Karpas-422 (cell line): Measurements from ENCODE around the gene ANP32B. TPM values are rescaled to one million over a fixed set of nuclear protein-coding genes. Genes with fewer than 3 reads are reported as not detected.
"Not testable (repeated sequence)": the region's sequence is repeated elsewhere in the genome, so short reads cannot be mapped to it uniquely, and the experiment has no call there.

Experiments used
- DNase-seq: peaks from one replicate; pipeline ENCODE4 v3.0.0-alpha.2; 2015
- H2AFZ ChIP-seq: fragments of 200-600 bp; sonication (generic); 2 replicates; pipeline ENCODE4 v1.6.1; 2014; ENCODE audit warnings: antibody characterized with exemption, low read length, mixed read lengths
- H3K27ac ChIP-seq: fragments of 200-600 bp; sonication (generic); 2 replicates; pipeline ENCODE4 v1.5.1; 2014; ENCODE audit warnings: mild to moderate bottlenecking, low read length, moderate library complexity
- H3K27me3 ChIP-seq: fragments of 200-600 bp; sonication (generic); 2 replicates; pipeline ENCODE4 v1.6.1; 2014; ENCODE audit warnings: low read length, mixed read lengths
- H3K36me3 ChIP-seq: fragments of 200-600 bp; sonication (generic); 2 replicates; pipeline ENCODE4 v1.6.1; 2014; ENCODE audit warnings: low read length, mixed read lengths; ENCODE audit not compliant: insufficient read depth
- H3K4me1 ChIP-seq: fragments of 200-600 bp; sonication (generic); 2 replicates; pipeline ENCODE4 v1.6.1; 2014; ENCODE audit warnings: mild to moderate bottlenecking, low read length, mixed read lengths
- H3K4me2 ChIP-seq: fragments of 200-600 bp; sonication (generic); 2 replicates; pipeline ENCODE4 v1.6.1; 2014; ENCODE audit warnings: low read length, low read depth, mild to moderate bottlenecking; ENCODE audit not compliant: poor library complexity, severe bottlenecking
- H3K4me3 ChIP-seq: fragments of 200-600 bp; sonication (generic); 2 replicates; pipeline ENCODE4 v1.5.1; 2014; ENCODE audit warnings: mild to moderate bottlenecking, antibody characterized with exemption, low read length, mixed read lengths
- H3K79me2 ChIP-seq: fragments of 200-600 bp; sonication (generic); 2 replicates; pipeline ENCODE4 v1.6.1; 2014; ENCODE audit warnings: mild to moderate bottlenecking, low read length, mixed read lengths
- H3K9ac ChIP-seq: fragments of 200-600 bp; sonication (generic); 2 replicates; pipeline ENCODE4 v1.6.0; 2014; ENCODE audit warnings: low read length
- H3K9me2 ChIP-seq: fragments of 200-600 bp; sonication (generic), shearing (Covaris generic); replicated peaks from 2 replicates; pipeline ENCODE4 v1.6.0; 2014; ENCODE audit warnings: mild to moderate bottlenecking, low read length, moderate library complexity; ENCODE audit not compliant: insufficient read depth
- H3K9me3 ChIP-seq: fragments of 300-700, 200-600 bp; sonication (generic); 2 replicates; pipeline ENCODE4 v1.6.1; 2014; ENCODE audit warnings: low read length, mixed read lengths
- H4K20me1 ChIP-seq: fragments of 200-600 bp; sonication (generic); 2 replicates; pipeline ENCODE4 v1.6.1; 2014; ENCODE audit warnings: mild to moderate bottlenecking, antibody characterized with exemption, low read length, low read depth; ENCODE audit not compliant: insufficient read depth
- total RNA-seq: library from RNA; depleted of rRNA; stranded (reverse); fragments of >200 nt; shearing (Covaris generic); gene quantifications from 2 replicates; pipeline ENCODE4 v1.2.3, GENCODE V29; 2014; ENCODE audit warnings: low replicate concordance

The ANP32B gene
- total RNA-seq, 1 experiment from 2014 or later = 29.1 TPM

GRCh38 chr9:97941323-97941722, 41.8 kb upstream of the ANP32B start:
- Histone ChIP-seq H3K4me3 (no peak overlapping the region), H3K4me2 (no peak overlapping the region), H4K20me1 (no peaks in the 10 kb centered on the region), H3K27ac (no peak overlapping the region), H3K9me2 (no peaks in the 10 kb centered on the region), H3K27me3 (no peaks in the 10 kb centered on the region), H3K9me3 (no peaks in the 10 kb centered on the region), H3K4me1 (peaks cover 12% of the 10 kb centered on the region), H3K36me3 (no peaks in the 10 kb centered on the region), H3K79me2 (no peaks in the 10 kb centered on the region), H2AFZ (no peak overlapping the region), H3K9ac (no peak overlapping the region)
- DNase-seq = no peak

DNA sequence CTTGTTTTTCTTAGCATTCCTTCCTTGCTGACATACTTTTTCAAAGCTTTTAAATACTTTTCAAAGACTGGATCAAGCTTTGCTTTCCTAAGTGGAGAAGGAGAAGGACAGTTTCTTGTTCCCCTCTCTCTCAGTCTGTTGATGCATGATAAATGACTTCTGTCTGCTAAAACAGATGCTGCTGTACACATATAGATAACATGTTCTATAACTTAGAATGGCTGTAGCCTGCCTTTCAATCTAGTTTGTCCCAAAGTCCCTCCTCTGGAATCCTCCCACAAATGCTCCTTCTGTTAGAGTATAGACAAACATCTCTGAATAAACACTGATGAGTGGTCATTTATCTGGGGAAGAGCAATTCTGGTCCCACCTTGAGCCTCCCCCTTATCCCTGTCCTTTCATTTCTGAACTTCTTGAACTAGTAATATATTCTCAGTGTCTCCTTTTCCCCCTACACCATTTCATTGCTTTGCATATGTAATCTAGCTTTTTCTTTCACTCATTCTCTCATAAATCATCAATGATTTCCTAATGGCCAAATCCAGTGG, 39.8 kb upstream of the ANP32B start:
- Histone ChIP-seq H3K9me3 (no peaks in the 10 kb centered on the region), H3K27me3 (no peaks in the 10 kb centered on the region), H3K4me1 (peaks cover 3% of the 10 kb centered on the region), H4K20me1 (no peaks in the 10 kb centered on the region), H3K9me2 (no peaks in the 10 kb centered on the region), H3K36me3 (no peaks in the 10 kb centered on the region), H3K4me2 (no peak overlapping the region), H3K4me3 (no peak overlapping the region), H3K79me2 (no peaks in the 10 kb centered on the region), H3K27ac (no peak overlapping the region), H2AFZ (no peak overlapping the region), H3K9ac (no peak overlapping the region)
- DNase-seq = no peak

DNA sequence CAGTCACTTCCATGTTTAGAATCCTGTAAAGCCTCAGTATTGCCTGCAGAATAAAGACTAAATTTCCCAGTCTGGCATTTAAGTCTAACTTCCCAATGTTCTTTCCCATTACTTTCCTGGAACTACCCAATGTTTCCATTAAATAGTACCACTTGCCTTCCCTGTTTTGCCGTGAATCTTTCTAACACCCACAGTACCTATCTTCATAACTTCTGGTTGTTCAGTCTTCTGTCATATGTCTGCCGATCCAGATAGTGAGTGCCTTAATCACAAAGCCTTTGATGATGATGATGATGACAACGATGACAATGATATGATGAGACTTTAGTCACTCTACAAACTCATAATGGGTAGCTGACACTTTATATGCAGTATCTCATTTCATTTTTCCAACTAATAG, 38.5 kb upstream of the ANP32B start:
- Histone ChIP-seq H3K9me3 (no peaks in the 10 kb centered on the region), H3K4me3 (no peak overlapping the region), H3K27ac (no peak overlapping the region), H3K27me3 (no peaks in the 10 kb centered on the region), H4K20me1 (no peaks in the 10 kb centered on the region), H3K36me3 (no peaks in the 10 kb centered on the region), H3K4me1 (no peaks in the 10 kb centered on the region), H2AFZ (no peak overlapping the region), H3K9ac (no peak overlapping the region), H3K79me2 (no peaks in the 10 kb centered on the region), H3K9me2 (no peaks in the 10 kb centered on the region), H3K4me2 (no peak overlapping the region)
- no peak for DNase-seq

DNA sequence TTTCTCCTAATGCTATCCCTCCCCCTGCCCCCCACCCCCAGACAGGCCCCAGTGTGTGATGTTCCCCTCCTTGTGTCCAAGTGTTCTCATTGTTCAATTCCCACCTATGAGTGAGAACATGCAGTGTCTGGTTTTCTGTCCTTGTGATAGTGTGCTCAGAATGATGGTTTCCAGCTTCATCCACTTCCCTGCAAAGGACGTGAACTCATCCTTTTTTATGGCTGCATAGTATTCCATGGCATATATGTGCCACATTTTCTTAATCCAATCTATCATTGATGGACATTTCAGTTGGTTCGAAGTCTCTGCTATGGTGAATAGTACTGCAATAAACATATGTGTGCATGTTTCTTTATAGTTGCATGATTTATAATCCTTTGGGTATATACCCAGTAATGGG, 37.7 kb upstream of the ANP32B start:
- H3K36me3 ChIP-seq, H4K20me1 ChIP-seq, H3K27me3 ChIP-seq, H3K79me2 ChIP-seq, H2AFZ ChIP-seq, H3K9me3 ChIP-seq, H3K9me2 ChIP-seq, H3K4me1 ChIP-seq, H3K27ac ChIP-seq, H3K4me3 ChIP-seq, DNase-seq, H3K9ac ChIP-seq, H3K4me2 ChIP-seq: not testable (repeated sequence)

DNA sequence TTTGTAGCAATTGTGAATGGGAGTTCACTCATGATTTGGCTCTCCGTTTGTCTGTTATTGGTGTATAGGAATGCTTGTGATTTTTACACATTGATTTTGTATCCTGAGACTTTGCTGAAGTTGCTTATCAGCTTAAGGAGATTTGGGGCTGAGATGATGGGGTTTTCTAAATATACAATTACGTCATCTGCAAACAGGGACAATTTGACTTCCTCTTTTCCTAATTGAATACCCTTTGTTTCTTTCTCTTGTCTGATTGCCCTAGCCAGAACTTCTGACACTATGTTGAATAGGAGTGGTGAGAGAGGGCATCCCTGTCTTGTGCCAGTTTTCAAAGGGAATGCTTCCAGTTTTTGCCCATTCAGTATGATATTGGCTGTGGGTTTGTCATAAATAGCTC, 36.0 kb upstream of the ANP32B start:
- not testable (repeated sequence) for H3K27me3 ChIP-seq, H3K79me2 ChIP-seq, H2AFZ ChIP-seq, H3K4me3 ChIP-seq, H3K36me3 ChIP-seq, H3K9me3 ChIP-seq, H4K20me1 ChIP-seq, DNase-seq, H3K4me1 ChIP-seq, H3K4me2 ChIP-seq, H3K9ac ChIP-seq, H3K9me2 ChIP-seq, H3K27ac ChIP-seq

DNA sequence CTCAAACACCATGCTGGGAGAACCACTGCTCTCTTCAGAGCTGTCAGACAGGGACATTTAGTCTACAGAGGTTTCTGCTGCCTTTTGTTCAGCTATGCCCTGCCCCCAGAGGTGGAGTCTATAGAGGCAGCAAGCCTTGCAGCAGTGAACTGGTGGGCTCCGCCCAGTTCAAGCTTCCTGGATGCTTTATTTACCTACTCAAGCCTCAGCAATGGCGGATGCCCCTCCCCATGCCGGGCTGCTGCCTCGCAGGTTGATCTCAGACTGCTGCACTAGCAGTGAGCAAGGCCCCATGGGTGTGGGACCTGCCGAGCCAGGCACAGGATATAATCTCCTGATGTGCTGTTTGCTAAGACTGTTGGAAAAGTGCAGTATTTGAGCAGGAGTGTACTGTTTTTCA, 32.3 kb upstream of the ANP32B start:
- peak; percentile 76 for DNase-seq
- H4K20me1 ChIP-seq = not testable (repeated sequence)

DNA sequence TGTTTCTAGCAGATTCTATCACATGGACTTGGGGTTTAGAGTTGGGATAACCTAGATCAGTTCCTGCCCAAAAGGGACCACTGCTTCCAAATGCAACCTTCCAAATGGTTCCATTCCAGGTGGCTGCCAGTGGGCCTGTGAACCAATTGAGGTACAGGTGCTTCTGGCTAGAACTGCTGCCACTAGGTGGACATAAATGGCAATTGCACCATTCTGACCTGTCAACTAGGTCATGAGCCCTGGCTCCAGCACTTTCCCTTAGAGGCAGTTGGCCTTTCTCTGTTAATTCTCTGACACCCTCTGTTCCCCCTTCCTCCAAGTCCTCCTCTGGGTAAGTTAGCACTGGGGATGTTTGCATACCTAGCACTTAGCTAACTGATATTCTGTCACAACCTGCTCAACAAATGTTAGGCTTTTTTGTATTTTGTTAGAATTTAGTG, 28.6 kb upstream of the ANP32B start:
- Histone ChIP-seq H3K36me3 (no peaks in the 10 kb centered on the region), H3K79me2 (no peaks in the 10 kb centered on the region), H3K9me2 (no peaks in the 10 kb centered on the region), H3K27me3 (no peaks in the 10 kb centered on the region), H3K4me1 (peaks cover 4% of the 10 kb centered on the region), H3K9ac (no peak overlapping the region), H3K4me2 (no peak overlapping the region), H2AFZ (no peak overlapping the region), H3K9me3 (no peaks in the 10 kb centered on the region), H3K4me3 (no peak overlapping the region), H3K27ac (no peak overlapping the region), H4K20me1 (no peaks in the 10 kb centered on the region)
- DNase-seq = peak; percentile 87

More for the DNA sequence above, 32.3 kb upstream of the ANP32B start:
- H3K4me2 ChIP-seq, H3K4me1 ChIP-seq, H3K9ac ChIP-seq, H3K4me3 ChIP-seq, H3K9me2 ChIP-seq, H3K79me2 ChIP-seq, H3K9me3 ChIP-seq, H3K36me3 ChIP-seq, H3K27me3 ChIP-seq, H3K27ac ChIP-seq: not testable (repeated sequence)
- H2AFZ ChIP-seq = peak overlapping the region; percentile 75; the same call in 1 of the 2 replicates

- H3K4me2 ChIP-seq = no peak overlapping the region
- H3K27ac ChIP-seq = no peak overlapping the region
- no peak overlapping the region for H3K4me3 ChIP-seq
- DNase-seq = no peak
- peaks cover 4% of the 10 kb centered on the region for H3K4me1 ChIP-seq
- no peak overlapping the region for H2AFZ ChIP-seq
- H3K9ac ChIP-seq = no peak overlapping the region
- H3K79me2 ChIP-seq = no peaks in the 10 kb centered on the region
- no peaks in the 10 kb centered on the region for H3K9me2 ChIP-seq
- no peaks in the 10 kb centered on the region for H3K36me3 ChIP-seq
- H4K20me1 ChIP-seq = no peaks in the 10 kb centered on the region
- no peaks in the 10 kb centered on the region for H3K9me3 ChIP-seq
- H3K27me3 ChIP-seq = no peaks in the 10 kb centered on the region
These were observed 26.8 kb upstream of the ANP32B start for GRCh38 chr9:97956331-97956730.
